Gastroesophageal sphincter (tissue), 3 donors: ENCODE results near the gene ZBTB46.

ENCODE experiments used
- CTCF ChIP-seq, 4 experiments: fragments of 200-600 bp in 2 of 4; fragments of 450-650 bp in 2 of 4; sonication (generic) in 1 of 4; IDR thresholded peaks; one replicate each; pipeline ENCODE4 v1.5.1; 2017 to 2019; ENCODE audit warnings: antibody characterized with exemption in 4 of 4, mild to moderate bottlenecking in 2 of 4, moderate library complexity in 2 of 4
- POLR2A ChIP-seq, 2 donors: fragments of 450-650 bp; IDR thresholded peaks; one replicate each; pipeline ENCODE4 v1.6.1; 2017; ENCODE audit warnings: antibody characterized with exemption in 2 of 2, mild to moderate bottlenecking in 2 of 2, moderate library complexity in 1 of 2
- POLR2AphosphoS5 ChIP-seq: sonication (generic); formaldehyde crosslinking; IDR thresholded peaks from one replicate; pipeline ENCODE4 v1.6.1; 2017; ENCODE audit warnings: antibody characterized with exemption

- no peak for TF ChIP-seq CTCF (IDR thresholded peaks at IDR 0.05)
- TF ChIP-seq POLR2A (IDR thresholded peaks at IDR 0.05), result no peak
- no peak for TF ChIP-seq POLR2AphosphoS5
Observed at GRCh38 chr20:63696306-63696627, 134.8 kb downstream of the ZBTB46 start.
